Adipose tissue (tissue), 3 donors: ENCODE data around the gene SLC35E4. TPM values are rescaled to one million over a fixed set of nuclear protein-coding genes. Genes with fewer than 3 reads are reported as not detected.
"Not testable (repeated sequence)": the region's sequence is repeated elsewhere in the genome, so short reads cannot be mapped to it uniquely, and the experiment has no call there.

Source experiments
- H3K27ac ChIP-seq: one replicate; pipeline ENCODE4 v1.5.1; 2013; ENCODE audit warnings: low read depth, low read length
- WGBS, 3 donors: extraction: QIAGEN DNeasy Blood & Tissue Kit; methylation state at CpG; one replicate each; pipeline ENCODE4 v1.1.7; 2013; 5-methylcytosine and 5-hydroxymethylcytosine counted together
- polyA plus RNA-seq, 3 donors: library from polyadenylated mRNA; stranded (reverse); fragments of 200-250 nt; gene quantifications; one replicate each; pipeline ENCODE4 v1.2.3, GENCODE V29; 2013
- donor health status: healthy with polysubstance abuse.
- donor health status: Bipolar disorder and iron deficiency.
- donor health status: healthy.

Gene SLC35E4
- polyA plus RNA-seq, 3 donors, result 1.1 to 3.6 (median 1.3) TPM

DNA sequence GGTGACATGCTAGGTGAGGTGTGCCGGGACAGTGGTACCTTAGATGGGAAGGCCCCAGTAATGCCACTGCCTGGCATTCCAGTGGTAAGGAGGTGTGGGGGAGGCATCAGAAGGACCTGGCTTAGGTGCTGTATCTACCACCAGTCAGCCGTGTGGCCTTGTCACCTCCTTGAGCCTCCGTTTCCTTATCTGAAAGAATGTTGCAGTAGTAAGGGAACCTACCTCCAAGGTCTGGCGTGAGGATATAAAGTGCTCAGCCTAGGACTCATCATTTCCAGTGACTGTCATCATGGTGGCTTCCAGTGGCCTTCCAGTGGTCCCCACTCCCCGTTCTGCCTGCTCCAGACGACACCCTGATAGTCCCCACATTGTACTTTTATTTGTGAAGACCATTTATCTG lies 38.9 kb downstream of the SLC35E4 start:
- WGBS, 3 donors, result 79 to 94% (median 93%) methylated on average over 6 of the region's 6 CpGs
- H3K27ac ChIP-seq, result no peak overlapping the region

DNA sequence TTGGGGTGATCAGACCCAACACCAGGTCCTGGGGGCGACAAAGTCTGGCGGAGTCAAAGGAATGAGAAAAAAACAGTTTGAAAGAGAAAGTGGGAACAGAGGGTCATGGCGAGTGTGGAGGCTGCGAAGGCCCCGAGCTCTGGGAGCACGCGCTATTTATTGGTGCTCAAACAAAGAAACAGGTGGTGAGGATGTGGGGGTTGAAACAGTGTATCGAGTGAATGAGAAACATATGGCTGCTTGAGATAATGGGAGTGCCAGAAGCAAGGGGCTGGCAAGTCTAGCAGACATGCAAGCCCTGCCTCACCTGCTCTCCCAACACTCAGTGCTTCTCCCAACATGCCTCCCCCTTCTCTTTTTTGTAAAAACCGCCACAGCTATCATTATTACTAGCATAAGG lies 39.9 kb downstream of the SLC35E4 start:
- H3K27ac ChIP-seq, result no peak overlapping the region
- 77 to 91% (median 89%) methylated on average over 9 of the region's 9 CpGs for WGBS, 3 donors

- WGBS, 3 donors, result 64 to 74% (median 67%) methylated on average over 3 of the region's 3 CpGs
- H3K27ac ChIP-seq, result not testable (repeated sequence)
Observed at GRCh38 chr22:30676565-30676964, 41.0 kb downstream of the SLC35E4 start.

GRCh38 chr22:30679895-30680690 lies 44.5 kb downstream of the SLC35E4 start:
- WGBS, 3 donors, result 74 to 85% (median 83%) methylated on average over 12 of the region's 12 CpGs
- not testable (repeated sequence) for H3K27ac ChIP-seq

GRCh38 chr22:30680991-30681770 lies 45.6 kb downstream of the SLC35E4 start:
- H3K27ac ChIP-seq, result no peak overlapping the region
- 84 to 100% (median 95%) methylated on average over 1 of the region's 1 CpG for WGBS, 3 donors

DNA sequence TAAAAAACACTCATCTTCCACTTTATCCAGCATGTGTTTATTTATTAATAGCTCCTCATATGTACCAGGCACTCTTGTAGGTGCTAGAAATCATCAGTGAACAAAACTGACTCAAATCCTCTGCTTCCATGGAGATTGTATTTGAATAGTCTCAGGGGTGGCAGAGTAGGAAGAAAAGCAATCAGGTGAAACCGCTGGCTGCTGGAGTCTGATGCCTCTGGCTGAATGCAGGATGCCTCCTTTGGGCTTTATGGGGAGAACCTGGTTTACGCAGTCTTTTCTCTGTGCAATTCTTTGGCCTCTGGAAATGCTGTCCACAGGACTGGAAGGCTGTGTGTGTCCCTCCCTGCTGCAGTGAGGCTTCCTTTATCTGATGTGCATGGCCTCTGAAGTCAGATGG lies 46.2 kb downstream of the SLC35E4 start:
- WGBS, 3 donors, result 48 to 84% (median 79%) methylated on average over 2 of the region's 2 CpGs
- H3K27ac ChIP-seq, result no peak overlapping the region

GRCh38 chr22:30685178-30685577 lies 49.6 kb downstream of the SLC35E4 start:
- WGBS, 3 donors, result 73 to 91% (median 85%) methylated on average over 7 of the region's 7 CpGs
- H3K27ac ChIP-seq, result no peak overlapping the region

GRCh38 chr22:30687358-30687757 lies 51.8 kb downstream of the SLC35E4 start:
- WGBS, 3 donors, result 90 to 96% (median 92%) methylated on average over 4 of the region's 4 CpGs
- H3K27ac ChIP-seq, result no peak overlapping the region

DNA sequence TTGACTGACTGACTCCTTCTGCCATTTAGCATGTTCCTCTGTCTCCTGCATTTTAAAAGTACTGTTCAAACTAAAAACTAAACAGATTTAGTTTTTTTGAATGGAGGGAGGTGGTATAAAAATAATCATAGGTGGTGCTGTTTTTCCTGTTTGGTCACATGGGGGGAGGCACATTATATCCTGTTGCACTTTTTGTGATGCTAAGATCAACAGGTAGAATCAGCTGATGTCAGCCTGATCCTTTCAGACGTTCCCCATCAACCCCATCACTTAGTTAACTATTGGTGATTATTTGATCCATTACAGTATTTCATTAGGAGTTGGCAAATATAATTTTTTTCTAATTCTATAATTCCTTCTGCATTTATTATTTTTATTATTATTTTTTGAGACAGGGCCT lies 54.0 kb downstream of the SLC35E4 start:
- no peak overlapping the region for H3K27ac ChIP-seq
- 55 to 88% (median 62%) methylated on average over 1 of the region's 1 CpG for WGBS, 3 donors

DNA sequence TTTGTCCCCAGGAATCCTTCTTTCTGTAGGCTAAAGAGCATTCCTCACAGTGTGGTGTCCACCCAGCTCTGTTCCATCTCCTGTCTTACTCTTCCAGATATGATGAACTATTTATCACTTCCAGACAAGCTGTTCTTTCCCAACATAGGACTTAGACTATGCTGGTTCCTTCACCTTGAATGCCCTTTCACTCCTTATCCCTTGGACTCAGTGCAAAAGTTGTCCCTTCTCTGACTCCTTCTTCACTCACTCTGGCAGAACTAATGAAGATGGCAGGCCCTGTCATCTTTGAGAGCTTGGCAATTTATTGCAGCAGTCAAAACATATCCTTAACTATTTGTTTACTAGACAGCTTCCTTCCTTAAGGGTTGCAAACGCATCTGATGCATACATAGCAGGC lies 55.6 kb downstream of the SLC35E4 start:
- 58 to 88% (median 67%) methylated on average over 1 of the region's 1 CpG for WGBS, 3 donors
- H3K27ac ChIP-seq, result no peak overlapping the region

DNA sequence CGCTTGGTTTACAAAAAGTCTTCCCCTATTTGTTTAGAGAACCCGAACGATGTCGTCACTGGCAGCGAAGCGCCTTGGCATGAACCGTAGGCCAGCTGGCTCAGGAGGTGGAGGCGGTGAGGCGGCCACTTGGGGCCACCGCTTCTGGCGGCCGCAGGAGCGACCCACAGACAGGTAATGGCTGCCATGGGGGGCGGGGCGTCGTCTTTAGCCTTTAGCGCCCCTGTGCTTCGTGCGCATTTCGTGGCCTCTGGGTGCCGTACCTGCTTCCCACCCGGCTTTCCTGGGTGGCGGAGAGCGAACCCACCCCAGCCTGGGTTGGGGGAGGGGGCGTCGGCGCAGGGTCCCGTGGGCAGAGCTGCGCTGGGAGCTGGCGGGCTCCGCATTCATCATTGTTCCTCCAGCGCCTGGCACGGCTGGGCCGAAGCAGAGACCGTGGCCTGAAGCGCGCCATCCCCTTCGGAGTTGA lies 58.6 kb downstream of the SLC35E4 start:
- 0 to 1% (median 1%) methylated on average over 34 to 37 of the region's 38 CpGs for WGBS, 3 donors
- no peak overlapping the region for H3K27ac ChIP-seq

GRCh38 chr22:30694640-30695350 lies 59.2 kb downstream of the SLC35E4 start, which contains the start of gene OSBP2:
TSS of gene OSBP2 (plus strand) at chr22:30694874. CDS start at chr22:30694910, 36 bp downstream.
- 2 to 7% (median 2%) methylated on average over 34 to 87 of the region's 88 CpGs for WGBS, 3 donors
- H3K27ac ChIP-seq, result no peak within 1 kb of the TSS

GRCh38 chr22:30695351-30695851 lies 59.8 kb downstream of the SLC35E4 start:
- no peak overlapping the region for H3K27ac ChIP-seq
- 45 to 72% (median 66%) methylated on average over 15 of the region's 15 CpGs for WGBS, 3 donors

GRCh38 chr22:30695871-30696655 lies 60.5 kb downstream of the SLC35E4 start:
- 85 to 91% (median 88%) methylated on average over 7 of the region's 7 CpGs for WGBS, 3 donors
- no peak overlapping the region for H3K27ac ChIP-seq
